B cell (primary cell): Measurements from ENCODE around the gene ADCY10. TPM values are rescaled to one million over a fixed set of nuclear protein-coding genes. Genes with fewer than 3 reads are reported as not detected.

ENCODE experiments used
- ATAC-seq: fragments of 200-7000 bp; cut with Tn5 transposase; one replicate; pipeline ENCODE4 v1.10.0; 2021; ENCODE audit warnings: low read depth, mild to moderate bottlenecking, moderate number of reproducible peaks, moderate library complexity
- CTCF ChIA-PET: fragments of 350-600 bp; sonication (Branson Sonifier 250); formaldehyde crosslinking; loops from one replicate; lab custom pipeline; 2021; ENCODE audit warnings: antibody characterized with exemption, inconsistent platforms; lab: Charles Lee
- POLR2A ChIA-PET: fragments of 350-600 bp; sonication (Branson Sonifier 250); formaldehyde crosslinking; loops from one replicate; lab custom pipeline; 2021; ENCODE audit warnings: antibody characterized with exemption; lab: Charles Lee
- DNase-seq: peaks from one replicate; pipeline ENCODE4 v3.0.0; 2013
- H2AFZ ChIP-seq: 2 replicates; pipeline ENCODE4 v1.6.1; 2012; ENCODE audit warnings: mild to moderate bottlenecking, low read depth, low read length; ENCODE audit not compliant: insufficient read depth, poor library complexity, severe bottlenecking
- H3K27ac ChIP-seq, 2 donors: 1 replicate in 1 of 2; 2 replicates in 1 of 2; pipeline ENCODE4 v1.5.1; 2012 to 2013; ENCODE audit warnings: low read length in 2 of 2, mild to moderate bottlenecking in 2 of 2, moderate library complexity in 1 of 2
- H3K27me3 ChIP-seq, 4 experiments: fragments of 200-600 bp in 1 of 4; sonication (generic) in 1 of 4; replicated peaks in 1 of 4; 1 replicate in 2 of 4; 2 replicates in 2 of 4; pipeline versions ENCODE4 v1.6.1 to v1.7.0; 2013 to 2016; ENCODE audit warnings: low read length in 3 of 4, mild to moderate bottlenecking in 2 of 4, mixed read lengths in 1 of 4, moderate library complexity in 1 of 4; ENCODE audit not compliant: insufficient read depth in 4 of 4, control insufficient read depth in 3 of 4; ENCODE audit errors: control extremely low read depth in 1 of 4
- H3K36me3 ChIP-seq, 2 experiments: replicated peaks in 1 of 2; 1 replicate in 1 of 2; 2 replicates in 1 of 2; pipeline versions ENCODE4 v1.6.1 to v1.7.1; 2013; ENCODE audit warnings: low read length in 1 of 2; ENCODE audit not compliant: insufficient read depth in 2 of 2, control insufficient read depth in 1 of 2; ENCODE audit errors: control extremely low read depth in 1 of 2, extremely low read depth in 1 of 2
- H3K4me1 ChIP-seq, 2 donors: fragments of 200-600 bp in 1 of 2; sonication (generic) in 1 of 2; 1 replicate in 1 of 2; 2 replicates in 1 of 2; pipeline versions ENCODE4 v1.5.1 to v1.6.1; 2013 to 2017; ENCODE audit warnings: low read length in 2 of 2; ENCODE audit not compliant: control insufficient read depth in 2 of 2, insufficient read depth in 2 of 2
- H3K4me2 ChIP-seq: replicated peaks from 2 replicates; pipeline ENCODE3; 2012; ENCODE audit warnings: mild to moderate bottlenecking, low read depth, low read length; ENCODE audit not compliant: poor library complexity, severe bottlenecking
- H3K4me3 ChIP-seq, 5 experiments: fragments of 200-600 bp in 1 of 5; sonication (generic) in 1 of 5; 1 replicate in 3 of 5; 2 replicates in 2 of 5; pipeline versions ENCODE4 v1.5.1 to v1.7.0; 2011 to 2016; ENCODE audit warnings: low read length in 4 of 5, mild to moderate bottlenecking in 4 of 5, low read depth in 2 of 5, control low read depth in 1 of 5, moderate library complexity in 1 of 5; ENCODE audit not compliant: insufficient read depth in 1 of 5; ENCODE audit errors: control extremely low read depth in 1 of 5, extremely low read depth in 1 of 5
- H3K79me2 ChIP-seq: fragments of 200-600 bp; sonication (generic); one replicate; pipeline ENCODE4 v1.6.0; 2016; ENCODE audit warnings: low read length; ENCODE audit not compliant: control insufficient read depth, insufficient read depth
- H3K9ac ChIP-seq: fragments of 200-600 bp; sonication (generic); 2 replicates; pipeline ENCODE4 v1.6.1; 2017; ENCODE audit warnings: mild to moderate bottlenecking, low read length, moderate library complexity
- H3K9me3 ChIP-seq, 3 donors: one replicate each; pipeline versions ENCODE4 v1.6.1 to v1.7.1; 2013; ENCODE audit warnings: low read length in 2 of 3; ENCODE audit not compliant: control insufficient read depth in 2 of 3, insufficient read depth in 1 of 3; ENCODE audit errors: control extremely low read depth in 1 of 3
- H4K20me1 ChIP-seq: 2 replicates; pipeline ENCODE4 v1.6.0; 2012; ENCODE audit warnings: mild to moderate bottlenecking, low read length; ENCODE audit not compliant: insufficient read depth, control insufficient read depth, poor library complexity, severe bottlenecking
- H3K27ac Mint-ChIP-seq: one replicate; pipeline ENCODE4 v1.8.0; 2021; ENCODE audit warnings: mixed read lengths
- H3K27me3 Mint-ChIP-seq: one replicate; pipeline ENCODE4 v1.8.0; 2021; ENCODE audit warnings: mixed read lengths
- H3K4me1 Mint-ChIP-seq: one replicate; pipeline ENCODE4 v1.8.0; 2021; ENCODE audit warnings: mixed read lengths
- H3K4me3 Mint-ChIP-seq: one replicate; pipeline ENCODE4 v1.8.0; 2021; ENCODE audit warnings: mixed read lengths
- H3K9me3 Mint-ChIP-seq: one replicate; pipeline ENCODE4 v1.8.0; 2022; ENCODE audit warnings: mixed read lengths; ENCODE audit not compliant: insufficient read depth
- EZH2 ChIP-seq: IDR thresholded peaks from 2 replicates; pipeline ENCODE4 v1.6.1; 2012; ENCODE audit warnings: borderline replicate concordance, low read depth, mild to moderate bottlenecking, moderate library complexity, low read length; ENCODE audit not compliant: insufficient read depth, poor library complexity, severe bottlenecking
- WGBS: methylation state at CpG from one replicate; pipeline ENCODE4 v1.1.5; 2013; ENCODE audit warnings: missing lambda C conversion rate; ENCODE audit not compliant: insufficient coverage; 5-methylcytosine and 5-hydroxymethylcytosine counted together
- intact Hi-C: fragments of 100-400 bp; cut with micrococcal nuclease; formaldehyde crosslinking; loops from one replicate; pipeline ENCODE4 v1.10.0; 2022
- polyA plus RNA-seq: library from polyadenylated mRNA; depleted of rRNA; stranded (reverse); fragments of >200 nt; gene quantifications from 2 replicates; pipeline ENCODE4 v1.2.3, GENCODE V29; 2012
- total RNA-seq, 2 donors: library from RNA; stranded (reverse); fragments of 120-200 nt in 1 of 2; gene quantifications; 1 replicate in 1 of 2; 2 replicates in 1 of 2; pipeline versions ENCODE4 v1.2.3 to v1.2.4, GENCODE V29; 2013 to 2022
- TF ChIP-seq, protein P1 (sequence below): fragments of 200-600 bp; IDR thresholded peaks from one replicate; pipeline ENCODE4 v1.8.0; 2022; ENCODE audit warnings: antibody characterized with exemption, mild to moderate bottlenecking

Gene ADCY10
- total and polyA plus RNA-seq, 2 donors (not counting 1 experiment from before 2014, with no cell fraction given) = 0.15 TPM; not detected in 1

DNA sequence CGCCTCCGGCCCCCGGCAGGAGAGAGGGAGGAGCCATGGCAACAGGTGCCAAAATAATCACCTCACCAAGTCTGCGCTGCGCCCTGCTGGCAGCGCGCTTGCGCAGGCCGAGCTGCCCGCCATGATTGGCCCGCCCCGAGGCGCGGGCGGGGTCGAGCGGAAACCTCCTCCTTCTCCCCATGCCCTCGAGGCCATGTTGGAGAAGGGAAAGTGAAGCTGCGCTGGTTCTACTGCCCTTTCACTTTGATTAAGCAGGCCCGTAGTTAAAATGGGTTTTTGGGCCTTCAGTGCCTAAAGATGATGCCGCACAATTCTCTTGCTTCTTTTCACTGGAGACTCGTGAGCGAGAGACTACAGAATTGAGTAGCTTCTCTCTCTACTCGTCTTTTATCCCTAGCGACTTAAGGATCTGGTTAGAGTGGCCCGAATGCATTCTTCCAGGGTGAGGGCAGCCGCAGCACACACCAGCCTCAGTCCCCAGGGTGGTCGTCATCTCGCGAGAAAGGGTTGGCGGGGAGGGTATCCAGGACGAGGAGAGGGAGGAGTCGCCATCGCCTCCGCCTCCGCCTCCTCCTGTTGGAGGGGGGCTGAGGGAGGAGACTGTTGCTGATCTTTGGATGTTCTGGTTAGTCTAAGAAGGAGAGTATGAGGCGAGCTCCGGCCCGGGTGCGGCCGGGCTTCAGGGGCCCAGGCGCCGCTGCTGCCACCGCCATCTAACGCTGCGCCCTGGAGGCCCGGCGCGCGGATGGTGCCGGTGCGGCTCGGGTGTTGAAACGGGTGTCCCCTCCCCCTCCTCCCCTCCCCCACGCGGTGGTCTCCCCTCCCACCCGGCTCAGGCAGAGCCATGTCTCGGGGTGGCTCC is 22.4 kb upstream of the ADCY10 start, which contains the start of gene DCAF6:
DCAF6 (plus strand) TSS at position 616 of the 862 bp plus-strand sequence; CDS start at position 845, 229 bp downstream.
- H3K27me3 Mint-ChIP-seq = no peaks in the 10 kb centered on the region
- TF ChIP-seq EZH2 = no peak
- TF ChIP-seq, protein P1, sequence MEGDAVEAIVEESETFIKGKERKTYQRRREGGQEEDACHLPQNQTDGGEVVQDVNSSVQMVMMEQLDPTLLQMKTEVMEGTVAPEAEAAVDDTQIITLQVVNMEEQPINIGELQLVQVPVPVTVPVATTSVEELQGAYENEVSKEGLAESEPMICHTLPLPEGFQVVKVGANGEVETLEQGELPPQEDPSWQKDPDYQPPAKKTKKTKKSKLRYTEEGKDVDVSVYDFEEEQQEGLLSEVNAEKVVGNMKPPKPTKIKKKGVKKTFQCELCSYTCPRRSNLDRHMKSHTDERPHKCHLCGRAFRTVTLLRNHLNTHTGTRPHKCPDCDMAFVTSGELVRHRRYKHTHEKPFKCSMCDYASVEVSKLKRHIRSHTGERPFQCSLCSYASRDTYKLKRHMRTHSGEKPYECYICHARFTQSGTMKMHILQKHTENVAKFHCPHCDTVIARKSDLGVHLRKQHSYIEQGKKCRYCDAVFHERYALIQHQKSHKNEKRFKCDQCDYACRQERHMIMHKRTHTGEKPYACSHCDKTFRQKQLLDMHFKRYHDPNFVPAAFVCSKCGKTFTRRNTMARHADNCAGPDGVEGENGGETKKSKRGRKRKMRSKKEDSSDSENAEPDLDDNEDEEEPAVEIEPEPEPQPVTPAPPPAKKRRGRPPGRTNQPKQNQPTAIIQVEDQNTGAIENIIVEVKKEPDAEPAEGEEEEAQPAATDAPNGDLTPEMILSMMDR = no peak
- peak within 1 kb of the TSS; percentile 79 to 96 (median 94) for H3K4me3 ChIP-seq
- peak within 1 kb of the TSS; percentile 84 for H3K4me2 ChIP-seq
- peaks cover 10 to 27% of the 10 kb centered on the region in 2 donors for H3K4me1 ChIP-seq
- CTCF ChIA-PET = interaction anchor here (1.1 to 1.4 kb wide), 3 partner anchors 9 to 1060 kb away, joined by 3 read pairs; partner anchors contain the start of genes POU2F1 and TADA1
- H3K27ac ChIP-seq = peak within 1 kb of the TSS; percentile 87 to 95
- H3K27me3 ChIP-seq = no peaks in the 10 kb centered on the region
- H3K4me3 Mint-ChIP-seq = peak within 1 kb of the TSS; percentile 95
- DNase-seq (peak; percentile 99), ATAC-seq (peak; percentile 78)
- peak within 1 kb of the TSS; percentile 90 for H3K9ac ChIP-seq
- no peaks in the 10 kb centered on the region for H3K9me3 Mint-ChIP-seq
- H3K27ac Mint-ChIP-seq = peak within 1 kb of the TSS; percentile 100
- peak within 1 kb of the TSS; percentile 95 for H2AFZ ChIP-seq
- peaks cover 78% of the 10 kb centered on the region for H3K79me2 ChIP-seq
- peaks cover 35% of the 10 kb centered on the region for H3K4me1 Mint-ChIP-seq
- intact Hi-C loops = loop anchor here (1.0 to 10.0 kb wide), 13 partner anchors 69 to 1431 kb away; partner anchors contain the start of genes BLZF1, CREG1, NME7 and POGK
- no peaks in the 10 kb centered on the region for H3K9me3 ChIP-seq
- POLR2A ChIA-PET = interaction anchor here (0.7 to 1.2 kb wide), 9 partner anchors 9 to 1060 kb away, joined by 3 to 4 read pairs (median 3); partner anchors contain the start of genes MPZL1, POU2F1 and TADA1
- WGBS = 0% methylated on average over 29 of the region's 58 CpGs
- H4K20me1 ChIP-seq = no peaks in the 10 kb centered on the region
- no peaks in the 10 kb centered on the region for H3K36me3 ChIP-seq
